NCI-H2081 (cell line): ENCODE measurements around the gene KIAA1217.

Source experiments
- DNase-seq, 2 experiments: peaks; one replicate each; lab custom pipeline; 2025; lab: John Stamatoyannopoulos, UW

Gene KIAA1217

GRCh38 chr10:24208661-24209431 is at the start of gene KIAA1217:
TSS of gene KIAA1217 (plus strand) at chr10:24209138. CDS start at chr10:24209194, 56 bp downstream.
- no peak for DNase-seq

GRCh38 chr10:24162206-24162985 is 46.5 kb upstream of the KIAA1217 start:
- no peak for DNase-seq

- DNase-seq = no peak
These were observed 45.5 kb upstream of the KIAA1217 start for GRCh38 chr10:24163485-24163884.

- DNase-seq = no peak
These were observed 40.4 kb upstream of the KIAA1217 start for GRCh38 chr10:24168258-24169170.

GRCh38 chr10:24170199-24170598 is 38.7 kb upstream of the KIAA1217 start:
- DNase-seq = no peak

- DNase-seq = no peak
These were observed 36.0 kb upstream of the KIAA1217 start for GRCh38 chr10:24172909-24173308.

- DNase-seq = no peak
These were observed 34.9 kb upstream of the KIAA1217 start for GRCh38 chr10:24174014-24174413.

- no peak for DNase-seq
These were observed 32.3 kb upstream of the KIAA1217 start for GRCh38 chr10:24176658-24177057.

GRCh38 chr10:24177636-24178035 is 31.3 kb upstream of the KIAA1217 start:
- no peak for DNase-seq

GRCh38 chr10:24180891-24181290 is 28.0 kb upstream of the KIAA1217 start:
- DNase-seq = no peak

- DNase-seq = no peak
These were observed 24.5 kb upstream of the KIAA1217 start for GRCh38 chr10:24184455-24184854.

- no peak for DNase-seq
These were observed 15.6 kb upstream of the KIAA1217 start for GRCh38 chr10:24193330-24193729.

- DNase-seq = no peak
These were observed 11.7 kb upstream of the KIAA1217 start for GRCh38 chr10:24197263-24197662.

- no peak for DNase-seq
These were observed 7.3 kb upstream of the KIAA1217 start for GRCh38 chr10:24201503-24202180.

- DNase-seq = no peak
These were observed 6.8 kb upstream of the KIAA1217 start for GRCh38 chr10:24202181-24202570.

- DNase-seq = no peak
These were observed 3.1 kb upstream of the KIAA1217 start for GRCh38 chr10:24205821-24206220.

- no peak for DNase-seq
These were observed 2.6 kb upstream of the KIAA1217 start for GRCh38 chr10:24206334-24206733.

GRCh38 chr10:24206926-24207325 is 2.0 kb upstream of the KIAA1217 start:
- DNase-seq = no peak

GRCh38 chr10:24207341-24207740 is 1.6 kb upstream of the KIAA1217 start:
- DNase-seq = no peak

GRCh38 chr10:24207781-24208611 is 942 bp upstream of the KIAA1217 start:
- DNase-seq = no peak

GRCh38 chr10:24209432-24209771 is 464 bp downstream of the KIAA1217 start:
- no peak for DNase-seq
